MCF 10A (cell line): Measurements from ENCODE around the gene PAQR4. TPM values are rescaled to one million over a fixed set of nuclear protein-coding genes. Genes with fewer than 3 reads are reported as not detected.

Experiments used
- BruUV-seq: library from RNA; stranded (reverse); fragments of 400-500 nt; replicated peaks from 2 replicates; lab custom pipeline; 2021; lab: Mats Ljungman, UMichigan
- CTCF ChIA-PET: fragments of 300-600 bp; sonication (Branson Sonifier 250); formaldehyde crosslinking; extraction: SDS; loops from one replicate; lab custom pipeline; 2021; ENCODE audit warnings: antibody characterized with exemption, inconsistent platforms; lab: Yijun Ruan, JAX
- POLR2A ChIA-PET: fragments of 300-600, 350-650 bp; sonication (Branson Sonifier 250); formaldehyde crosslinking; extraction: SDS; loops from one replicate; lab custom pipeline; 2020; ENCODE audit warnings: antibody characterized with exemption, inconsistent platforms; lab: Yijun Ruan, JAX
- DNase-seq: peaks from one replicate; pipeline ENCODE4 v3.0.0-alpha.2; 2018; ENCODE audit not compliant: unreplicated experiment
- H3K27ac Mint-ChIP-seq: one replicate; pipeline ENCODE4 v1.8.0; 2022; ENCODE audit warnings: mild to moderate bottlenecking, low read depth, mixed read lengths; ENCODE audit not compliant: unreplicated experiment
- H3K27me3 Mint-ChIP-seq: one replicate; pipeline ENCODE4 v1.8.0; 2022; ENCODE audit warnings: mixed read lengths; ENCODE audit not compliant: insufficient read depth, unreplicated experiment
- H3K36me3 Mint-ChIP-seq: one replicate; pipeline ENCODE4 v1.8.0; 2022; ENCODE audit warnings: mild to moderate bottlenecking, moderate library complexity, mixed read lengths; ENCODE audit not compliant: insufficient read depth, unreplicated experiment
- H3K4me1 Mint-ChIP-seq: one replicate; pipeline ENCODE4 v1.8.0; 2022; ENCODE audit warnings: mixed read lengths; ENCODE audit not compliant: insufficient read depth, unreplicated experiment
- H3K4me3 Mint-ChIP-seq: one replicate; pipeline ENCODE4 v1.8.0; 2022; ENCODE audit warnings: mild to moderate bottlenecking, moderate library complexity, mixed read lengths; ENCODE audit not compliant: unreplicated experiment
- H3K9me3 Mint-ChIP-seq: one replicate; pipeline ENCODE4 v1.8.0; 2022; ENCODE audit warnings: mixed read lengths; ENCODE audit not compliant: unreplicated experiment
- intact Hi-C: fragments of 100-400 bp; cut with micrococcal nuclease; formaldehyde crosslinking; loops from 2 replicates; pipeline ENCODE4 v1.14.1; 2022
- total RNA-seq: library from RNA; stranded (reverse); gene quantifications from 2 replicates; pipeline ENCODE4 v1.2.3, GENCODE V29; 2022
- TF ChIP-seq, protein P1 (sequence below): fragments of 200-600 bp; IDR thresholded peaks from one replicate; pipeline ENCODE4 v1.8.0; 2022; ENCODE audit warnings: antibody characterized with exemption, mild to moderate bottlenecking; ENCODE audit not compliant: unreplicated experiment

The PAQR4 gene
- total RNA-seq, 1 experiment from 2014 or later: 7.9 TPM

DNA sequence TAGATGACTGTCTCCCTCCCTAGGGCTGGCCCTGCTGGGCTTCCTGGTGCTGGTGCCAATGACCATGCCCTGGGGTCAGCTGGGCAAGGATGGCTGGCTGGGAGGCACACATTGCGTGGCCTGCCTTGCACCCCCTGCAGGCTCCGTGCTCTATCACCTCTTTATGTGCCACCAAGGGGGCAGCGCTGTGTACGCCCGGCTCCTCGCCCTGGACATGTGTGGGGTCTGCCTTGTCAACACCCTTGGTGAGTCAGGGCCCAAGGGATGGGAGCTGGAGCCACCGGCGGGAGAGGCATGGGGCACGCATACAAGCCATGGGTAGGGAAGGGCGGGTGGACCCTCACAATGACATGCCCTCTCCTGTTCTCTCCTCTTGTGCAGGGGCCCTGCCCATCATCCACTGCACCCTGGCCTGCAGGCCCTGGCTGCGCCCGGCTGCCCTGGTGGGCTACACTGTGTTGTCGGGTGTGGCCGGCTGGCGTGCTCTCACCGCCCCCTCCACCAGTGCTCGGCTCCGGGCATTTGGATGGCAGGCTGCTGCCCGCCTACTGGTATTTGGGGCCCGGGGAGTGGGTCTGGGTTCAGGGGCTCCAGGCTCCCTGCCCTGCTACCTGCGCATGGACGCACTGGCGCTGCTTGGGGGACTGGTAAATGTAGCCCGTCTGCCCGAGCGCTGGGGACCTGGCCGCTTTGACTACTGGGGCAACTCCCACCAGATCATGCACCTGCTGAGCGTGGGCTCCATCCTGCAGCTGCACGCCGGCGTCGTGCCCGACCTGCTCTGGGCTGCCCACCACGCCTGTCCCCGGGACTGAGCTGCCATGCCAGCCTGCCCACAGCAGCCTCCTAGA, 2.2 kb downstream of the PAQR4 start:
- H3K27me3 Mint-ChIP-seq: no peaks in the 10 kb centered on the region
- ChIA-PET CTCF (interaction anchor here (0.6 kb wide), 3 partner anchors 24 to 978 kb away, joined by 3 read pairs; no protein-coding TSS in a partner anchor), POLR2A (interaction anchor here (0.6 to 1.5 kb wide), 3 partner anchors 9 to 20 kb away, joined by 3 to 5 read pairs (median 5); partner anchors contain the start of gene PKMYT1)
- intact Hi-C loops: no loop called here
- peak overlapping the region; percentile 4 for H3K27ac Mint-ChIP-seq
- DNase-seq: no peak
- no TSS peak for BruUV-seq
- peak overlapping the region; percentile 68 for H3K4me3 Mint-ChIP-seq
- TF ChIP-seq, protein P1, sequence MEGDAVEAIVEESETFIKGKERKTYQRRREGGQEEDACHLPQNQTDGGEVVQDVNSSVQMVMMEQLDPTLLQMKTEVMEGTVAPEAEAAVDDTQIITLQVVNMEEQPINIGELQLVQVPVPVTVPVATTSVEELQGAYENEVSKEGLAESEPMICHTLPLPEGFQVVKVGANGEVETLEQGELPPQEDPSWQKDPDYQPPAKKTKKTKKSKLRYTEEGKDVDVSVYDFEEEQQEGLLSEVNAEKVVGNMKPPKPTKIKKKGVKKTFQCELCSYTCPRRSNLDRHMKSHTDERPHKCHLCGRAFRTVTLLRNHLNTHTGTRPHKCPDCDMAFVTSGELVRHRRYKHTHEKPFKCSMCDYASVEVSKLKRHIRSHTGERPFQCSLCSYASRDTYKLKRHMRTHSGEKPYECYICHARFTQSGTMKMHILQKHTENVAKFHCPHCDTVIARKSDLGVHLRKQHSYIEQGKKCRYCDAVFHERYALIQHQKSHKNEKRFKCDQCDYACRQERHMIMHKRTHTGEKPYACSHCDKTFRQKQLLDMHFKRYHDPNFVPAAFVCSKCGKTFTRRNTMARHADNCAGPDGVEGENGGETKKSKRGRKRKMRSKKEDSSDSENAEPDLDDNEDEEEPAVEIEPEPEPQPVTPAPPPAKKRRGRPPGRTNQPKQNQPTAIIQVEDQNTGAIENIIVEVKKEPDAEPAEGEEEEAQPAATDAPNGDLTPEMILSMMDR: no peak
- H3K9me3 Mint-ChIP-seq: no peaks in the 10 kb centered on the region
- H3K36me3 Mint-ChIP-seq: no peaks in the 10 kb centered on the region
- peaks cover 5% of the 10 kb centered on the region for H3K4me1 Mint-ChIP-seq

DNA sequence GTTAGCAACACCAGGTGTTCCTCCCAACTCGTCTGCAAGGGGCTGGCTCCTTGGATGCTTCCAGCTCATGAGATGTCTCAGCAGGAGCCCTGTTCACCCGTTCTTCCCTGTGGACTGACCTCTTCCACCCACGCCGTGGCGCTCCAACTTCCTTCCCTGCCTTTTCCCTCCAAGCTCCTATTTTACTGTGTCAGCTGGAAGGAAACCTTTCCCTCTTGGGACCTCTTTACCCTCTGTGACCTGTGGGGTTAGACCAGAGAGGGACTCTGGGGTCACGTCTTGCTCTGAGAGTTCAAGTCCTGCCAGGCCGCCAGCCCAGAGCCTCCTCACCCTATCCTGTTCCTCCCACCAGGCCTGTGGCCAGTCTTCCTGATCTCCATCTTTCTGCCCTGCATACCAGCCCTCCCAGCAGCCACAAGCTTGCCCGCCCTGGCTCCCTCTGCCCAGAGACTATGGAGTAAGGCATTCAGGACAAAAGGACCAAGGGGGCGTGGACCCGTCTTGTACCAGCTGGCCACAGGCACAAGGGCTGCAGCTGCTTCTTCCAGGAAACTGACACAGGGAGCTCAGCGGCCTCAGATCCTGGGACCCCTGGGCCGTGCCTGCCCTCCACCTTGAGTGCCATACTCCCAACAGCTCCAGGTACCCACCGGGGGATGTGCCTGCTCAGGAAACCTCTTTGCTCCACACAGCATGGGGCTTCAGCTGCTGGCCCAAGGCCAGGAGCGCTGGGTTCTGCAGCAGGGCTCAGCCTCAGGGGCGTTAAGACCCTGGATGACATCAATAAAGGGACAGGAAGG, 3.0 kb downstream of the PAQR4 start:
- no peak for DNase-seq
- BruUV-seq: no TSS peak
- Mint-ChIP-seq H3K27ac (peak overlapping the region; percentile 4), H3K4me1 (peaks cover 5% of the 10 kb centered on the region), H3K9me3 (no peaks in the 10 kb centered on the region), H3K36me3 (no peaks in the 10 kb centered on the region), H3K27me3 (no peaks in the 10 kb centered on the region), H3K4me3 (no peak overlapping the region)
- intact Hi-C loops: no loop called here
- POLR2A ChIA-PET: interaction anchor here (1.4 to 1.5 kb wide), 2 partner anchors 8 to 19 kb away, joined by 5 read pairs; partner anchors contain the start of gene PKMYT1
- TF ChIP-seq, protein P1: no peak
- CTCF ChIA-PET: interaction anchor here (0.6 kb wide), 3 partner anchors 16 to 979 kb away, joined by 3 to 4 read pairs (median 3); partner anchors contain the start of gene TNFRSF12A

DNA sequence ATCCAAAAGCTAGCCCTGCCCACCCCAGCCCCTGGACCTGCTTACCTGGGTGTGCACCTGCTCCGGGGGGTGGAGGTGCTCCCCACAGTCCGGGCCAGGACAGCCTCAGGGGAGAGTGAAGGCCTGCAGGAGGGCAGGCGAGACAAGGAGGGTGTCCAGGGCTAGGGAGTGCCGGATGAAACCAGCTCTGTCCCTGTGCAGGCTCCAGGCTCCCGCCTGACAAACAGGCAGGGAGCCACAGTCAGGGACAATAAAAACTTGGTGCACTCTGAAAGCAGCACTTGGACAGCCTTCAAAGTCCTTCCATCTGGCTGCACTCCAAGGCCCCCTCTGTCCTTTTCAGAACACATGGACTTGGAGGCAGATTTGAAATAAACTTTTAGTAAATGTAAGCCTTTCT, 3.9 kb downstream of the PAQR4 start:
- POLR2A ChIA-PET: no interaction called here
- intact Hi-C loops: no loop called here
- Mint-ChIP-seq H3K9me3 (no peaks in the 10 kb centered on the region), H3K27me3 (no peaks in the 10 kb centered on the region), H3K4me3 (no peak overlapping the region), H3K36me3 (no peaks in the 10 kb centered on the region), H3K4me1 (peaks cover 5% of the 10 kb centered on the region), H3K27ac (no peak overlapping the region)
- BruUV-seq: TSS peak; percentile 30
- TF ChIP-seq, protein P1: no peak
- no peak for DNase-seq
- CTCF ChIA-PET: no interaction called here
